NCI-H2227 treated with DMSO at 0.1 percent for 48 hours (cell line): Measurements from ENCODE around the gene JAKMIP3.
"Not testable (repeated sequence)": the region's sequence is repeated elsewhere in the genome, so short reads cannot be mapped to it uniquely, and the experiment has no call there.

Experiments
- DNase-seq: peaks from one replicate; lab custom pipeline; 2025; lab: John Stamatoyannopoulos, UW

The JAKMIP3 gene

GRCh38 chr10:132064771-132065437, 842 bp upstream of the JAKMIP3 start:
- no peak for DNase-seq

GRCh38 chr10:132066186-132066585, 440 bp downstream of the JAKMIP3 start:
- DNase-seq = no peak

- no peak for DNase-seq
Observed at GRCh38 chr10:132066812-132067211, 1.1 kb downstream of the JAKMIP3 start.

GRCh38 chr10:132068431-132069121, 2.8 kb downstream of the JAKMIP3 start:
- DNase-seq = no peak

GRCh38 chr10:132069122-132069848, 3.5 kb downstream of the JAKMIP3 start:
- DNase-seq = no peak

- DNase-seq = no peak
Observed at GRCh38 chr10:132069849-132070182, 4.1 kb downstream of the JAKMIP3 start.

- DNase-seq = no peak
Observed at GRCh38 chr10:132070724-132071123, 5.0 kb downstream of the JAKMIP3 start.

GRCh38 chr10:132071667-132072066, 5.9 kb downstream of the JAKMIP3 start:
- DNase-seq = no peak

- DNase-seq = no peak
Observed at GRCh38 chr10:132075909-132076577, 10.3 kb downstream of the JAKMIP3 start.

- no peak for DNase-seq
Observed at GRCh38 chr10:132076578-132077081, 10.9 kb downstream of the JAKMIP3 start.

GRCh38 chr10:132077091-132077490, 11.3 kb downstream of the JAKMIP3 start:
- DNase-seq = no peak

GRCh38 chr10:132078746-132079345, 13.1 kb downstream of the JAKMIP3 start:
- DNase-seq = no peak

- not testable (repeated sequence) for DNase-seq
Observed at GRCh38 chr10:132084384-132084783, 18.6 kb downstream of the JAKMIP3 start.

GRCh38 chr10:132093236-132093635, 27.5 kb downstream of the JAKMIP3 start:
- DNase-seq = not testable (repeated sequence)

- DNase-seq = no peak
Observed at GRCh38 chr10:132094581-132095234, 29.0 kb downstream of the JAKMIP3 start.

- DNase-seq = no peak
Observed at GRCh38 chr10:132095403-132096113, 29.8 kb downstream of the JAKMIP3 start.

- no peak for DNase-seq
Observed at GRCh38 chr10:132096223-132096622, 30.5 kb downstream of the JAKMIP3 start.

- DNase-seq = no peak
Observed at GRCh38 chr10:132096863-132097478, 31.2 kb downstream of the JAKMIP3 start.

- no peak for DNase-seq
Observed at GRCh38 chr10:132097609-132098377, 32.0 kb downstream of the JAKMIP3 start.
